ENCODE data around the gene PCOLCE2. TPM values are rescaled to one million over a fixed set of nuclear protein-coding genes. Genes with fewer than 3 reads are reported as not detected.

The PCOLCE2 gene
- total RNA-seq, 1 donor from 2014 or later = 2.7 TPM

GRCh38 chr3:142815803-142816202 lies 73.1 kb downstream of the PCOLCE2 start:
- TF ChIP-seq CTCF (IDR thresholded peaks at IDR 0.05) = no peak
- Mint-ChIP-seq H3K4me3 (ENCODE audit: unreplicated experiment) (no peak overlapping the region), H3K4me1 (ENCODE audit: low read depth) (peaks cover 2% of the 10 kb centered on the region), H3K9me3 (ENCODE audit: low read depth) (no peaks in the 10 kb centered on the region), H3K27ac (ENCODE audit: unreplicated experiment) (no peak overlapping the region), H3K27me3 (ENCODE audit: low read depth) (no peaks in the 10 kb centered on the region), H3K36me3 (ENCODE audit: low read depth) (no peaks in the 10 kb centered on the region)
- no peak for DNase-seq (ENCODE audit: low spot score)

- H3K27ac Mint-ChIP-seq (ENCODE audit: unreplicated experiment) = no peak overlapping the region
- H3K9me3 Mint-ChIP-seq (ENCODE audit: low read depth) = no peaks in the 10 kb centered on the region
- no peaks in the 10 kb centered on the region for H3K4me1 Mint-ChIP-seq (ENCODE audit: low read depth)
Observed at GRCh38 chr3:142809259-142809658, 79.6 kb downstream of the PCOLCE2 start.

GRCh38 chr3:142808103-142808917 lies 80.6 kb downstream of the PCOLCE2 start:
- TF ChIP-seq CTCF (IDR thresholded peaks at IDR 0.05) = no peak
- H3K27me3 Mint-ChIP-seq (ENCODE audit: low read depth) = no peaks in the 10 kb centered on the region
- no peak overlapping the region for H3K27ac Mint-ChIP-seq (ENCODE audit: unreplicated experiment)
- no peak for DNase-seq (ENCODE audit: low spot score)
- H3K9me3 Mint-ChIP-seq (ENCODE audit: low read depth) = no peaks in the 10 kb centered on the region
- no peaks in the 10 kb centered on the region for H3K4me1 Mint-ChIP-seq (ENCODE audit: low read depth)
- H3K4me3 Mint-ChIP-seq (ENCODE audit: unreplicated experiment) = no peak overlapping the region
- peaks cover 9% of the 10 kb centered on the region for H3K36me3 Mint-ChIP-seq (ENCODE audit: low read depth)

More at GRCh38 chr3:142809259-142809658, 79.6 kb downstream of the PCOLCE2 start:
- Mint-ChIP-seq H3K4me3 (ENCODE audit: unreplicated experiment) (no peak overlapping the region), H3K36me3 (ENCODE audit: low read depth) (peaks cover 9% of the 10 kb centered on the region), H3K27me3 (ENCODE audit: low read depth) (no peaks in the 10 kb centered on the region)
- no peak for DNase-seq (ENCODE audit: low spot score)
- TF ChIP-seq CTCF (IDR thresholded peaks at IDR 0.05) = no peak

GRCh38 chr3:142802891-142803290 lies 86.0 kb downstream of the PCOLCE2 start:
- Mint-ChIP-seq H3K27ac (ENCODE audit: unreplicated experiment) (no peak overlapping the region), H3K27me3 (ENCODE audit: low read depth) (no peaks in the 10 kb centered on the region), H3K36me3 (ENCODE audit: low read depth) (peaks cover 13% of the 10 kb centered on the region), H3K4me3 (ENCODE audit: unreplicated experiment) (no peak overlapping the region), H3K4me1 (ENCODE audit: low read depth) (no peaks in the 10 kb centered on the region), H3K9me3 (ENCODE audit: low read depth) (no peaks in the 10 kb centered on the region)
- DNase-seq (ENCODE audit: low spot score) = no peak
- no peak for TF ChIP-seq CTCF (IDR thresholded peaks at IDR 0.05)

GRCh38 chr3:142801746-142802145 lies 87.1 kb downstream of the PCOLCE2 start:
- H3K4me1 Mint-ChIP-seq (ENCODE audit: low read depth) = no peaks in the 10 kb centered on the region
- no peaks in the 10 kb centered on the region for H3K9me3 Mint-ChIP-seq (ENCODE audit: low read depth)

More at GRCh38 chr3:142801746-142802145, 87.1 kb downstream of the PCOLCE2 start:
- H3K27ac Mint-ChIP-seq (ENCODE audit: unreplicated experiment) = no peak overlapping the region
- H3K36me3 Mint-ChIP-seq (ENCODE audit: low read depth) = peaks cover 13% of the 10 kb centered on the region
- TF ChIP-seq CTCF (IDR thresholded peaks at IDR 0.05) = no peak
- no peak for DNase-seq (ENCODE audit: low spot score)
- no peaks in the 10 kb centered on the region for H3K27me3 Mint-ChIP-seq (ENCODE audit: low read depth)
- H3K4me3 Mint-ChIP-seq (ENCODE audit: unreplicated experiment) = no peak overlapping the region
